Measurements from ENCODE around the gene LACTB.

The LACTB gene

DNA sequence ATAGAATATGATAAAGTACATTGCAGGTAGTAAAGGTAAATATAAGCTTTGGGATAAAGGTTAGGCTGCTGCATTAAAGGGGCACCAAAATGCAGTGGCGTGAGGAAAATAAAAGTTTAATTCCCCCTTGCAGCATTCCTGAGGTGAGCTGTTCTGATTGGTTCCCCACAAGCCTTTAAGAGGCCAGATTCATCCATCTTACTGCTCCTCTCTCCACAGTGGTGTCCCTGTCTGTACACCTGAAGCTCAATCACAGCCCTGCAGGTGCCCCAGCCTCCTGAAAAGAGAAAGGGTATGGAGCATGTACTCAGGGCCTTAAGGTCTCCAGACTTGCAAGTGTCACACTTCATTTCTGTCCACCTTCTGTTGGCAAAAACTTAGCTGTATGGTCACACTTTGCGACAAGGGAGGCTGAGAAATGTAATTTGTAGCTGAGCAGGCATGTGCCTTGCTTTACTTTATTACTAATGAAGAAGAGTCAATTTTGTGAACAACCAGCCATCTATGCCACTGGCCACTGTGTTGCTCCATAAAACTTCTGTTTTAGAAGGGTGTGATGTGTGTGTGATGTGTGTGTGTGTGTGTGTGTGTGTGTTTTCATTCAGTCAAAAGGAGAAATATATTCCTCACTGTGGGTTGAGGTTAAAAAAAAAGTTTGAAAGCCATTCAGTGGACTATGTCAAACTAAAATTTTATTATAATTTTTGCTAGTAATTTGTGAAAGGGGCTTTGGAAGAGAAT is 12.8 kb downstream of the LACTB start:
- TF ChIP-seq TAF1 (IDR thresholded peaks at IDR 0.05; ENCODE audit: borderline replicate concordance, insufficient read depth, low read length), result no peak
- no peak for TF ChIP-seq POLR2AphosphoS5 (IDR thresholded peaks at IDR 0.05; ENCODE audit: low read depth, low read length)
- TF ChIP-seq, protein P1, sequence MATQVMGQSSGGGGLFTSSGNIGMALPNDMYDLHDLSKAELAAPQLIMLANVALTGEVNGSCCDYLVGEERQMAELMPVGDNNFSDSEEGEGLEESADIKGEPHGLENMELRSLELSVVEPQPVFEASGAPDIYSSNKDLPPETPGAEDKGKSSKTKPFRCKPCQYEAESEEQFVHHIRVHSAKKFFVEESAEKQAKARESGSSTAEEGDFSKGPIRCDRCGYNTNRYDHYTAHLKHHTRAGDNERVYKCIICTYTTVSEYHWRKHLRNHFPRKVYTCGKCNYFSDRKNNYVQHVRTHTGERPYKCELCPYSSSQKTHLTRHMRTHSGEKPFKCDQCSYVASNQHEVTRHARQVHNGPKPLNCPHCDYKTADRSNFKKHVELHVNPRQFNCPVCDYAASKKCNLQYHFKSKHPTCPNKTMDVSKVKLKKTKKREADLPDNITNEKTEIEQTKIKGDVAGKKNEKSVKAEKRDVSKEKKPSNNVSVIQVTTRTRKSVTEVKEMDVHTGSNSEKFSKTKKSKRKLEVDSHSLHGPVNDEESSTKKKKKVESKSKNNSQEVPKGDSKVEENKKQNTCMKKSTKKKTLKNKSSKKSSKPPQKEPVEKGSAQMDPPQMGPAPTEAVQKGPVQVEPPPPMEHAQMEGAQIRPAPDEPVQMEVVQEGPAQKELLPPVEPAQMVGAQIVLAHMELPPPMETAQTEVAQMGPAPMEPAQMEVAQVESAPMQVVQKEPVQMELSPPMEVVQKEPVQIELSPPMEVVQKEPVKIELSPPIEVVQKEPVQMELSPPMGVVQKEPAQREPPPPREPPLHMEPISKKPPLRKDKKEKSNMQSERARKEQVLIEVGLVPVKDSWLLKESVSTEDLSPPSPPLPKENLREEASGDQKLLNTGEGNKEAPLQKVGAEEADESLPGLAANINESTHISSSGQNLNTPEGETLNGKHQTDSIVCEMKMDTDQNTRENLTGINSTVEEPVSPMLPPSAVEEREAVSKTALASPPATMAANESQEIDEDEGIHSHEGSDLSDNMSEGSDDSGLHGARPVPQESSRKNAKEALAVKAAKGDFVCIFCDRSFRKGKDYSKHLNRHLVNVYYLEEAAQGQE (IDR thresholded peaks at IDR 0.05; ENCODE audit: insufficient read depth in 1 of 2, low read depth in 2 of 2, low read length in 2 of 2), result no peak
- TF ChIP-seq FOXP2 (optimal IDR thresholded peaks at IDR 0.05; ENCODE audit: borderline replicate concordance, extremely low read depth, extremely low read length, insufficient read depth), result no peak
- TF ChIP-seq SIN3A (IDR thresholded peaks at IDR 0.05; ENCODE audit: borderline replicate concordance, insufficient read depth, low read length), result no peak

DNA sequence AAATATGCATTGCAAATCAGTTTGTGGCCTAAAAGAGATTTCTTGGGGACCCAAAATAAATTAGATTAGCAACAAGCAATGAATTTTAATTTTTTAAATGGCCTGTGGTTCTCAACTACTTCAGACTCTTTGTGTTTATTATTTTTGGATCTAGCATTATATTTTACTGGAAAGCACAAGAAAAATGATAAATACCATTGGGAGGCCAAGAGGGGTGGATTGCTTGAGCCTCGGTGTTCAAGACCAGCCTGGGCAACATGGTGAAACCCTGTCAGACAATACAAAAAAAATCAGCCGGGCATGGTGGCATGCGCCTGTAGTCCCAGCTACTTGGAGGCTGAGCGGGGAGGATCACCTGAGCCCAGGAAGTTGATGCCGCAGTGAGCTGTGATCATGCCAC is 13.6 kb downstream of the LACTB start:
- no peak for TF ChIP-seq TAF1 (IDR thresholded peaks at IDR 0.05; ENCODE audit: borderline replicate concordance, insufficient read depth, low read length)
- no peak for TF ChIP-seq POLR2AphosphoS5 (IDR thresholded peaks at IDR 0.05; ENCODE audit: low read depth, low read length)
- TF ChIP-seq FOXP2 (optimal IDR thresholded peaks at IDR 0.05; ENCODE audit: borderline replicate concordance, extremely low read depth, extremely low read length, insufficient read depth), result no peak
- TF ChIP-seq SIN3A (IDR thresholded peaks at IDR 0.05; ENCODE audit: borderline replicate concordance, insufficient read depth, low read length), result no peak
- TF ChIP-seq, protein P1 (IDR thresholded peaks at IDR 0.05; ENCODE audit: insufficient read depth in 1 of 2, low read depth in 2 of 2, low read length in 2 of 2), result no peak

DNA sequence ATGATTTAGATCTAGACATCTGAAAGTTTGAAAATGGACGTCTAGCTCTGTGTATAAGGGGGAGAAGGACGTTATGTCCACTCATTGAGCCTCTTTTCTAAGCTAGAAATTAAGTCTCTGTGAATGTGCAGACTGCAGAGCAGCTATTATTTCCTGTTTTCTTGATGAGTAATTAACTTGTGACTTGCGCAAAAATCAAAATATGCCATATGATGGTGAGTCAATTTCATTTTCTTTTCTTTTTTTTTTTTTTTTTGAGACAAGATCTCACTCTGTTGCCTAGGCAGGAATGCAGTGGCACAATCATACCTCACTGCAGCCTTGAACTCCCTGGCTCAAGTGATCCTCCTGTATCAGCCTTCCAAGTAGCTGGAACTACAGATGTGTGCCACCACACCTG is 14.1 kb downstream of the LACTB start:
- TF ChIP-seq, protein P1 (IDR thresholded peaks at IDR 0.05; ENCODE audit: insufficient read depth in 1 of 2, low read depth in 2 of 2, low read length in 2 of 2), result no peak
- TF ChIP-seq SIN3A (IDR thresholded peaks at IDR 0.05; ENCODE audit: borderline replicate concordance, insufficient read depth, low read length), result no peak
- TF ChIP-seq TAF1 (IDR thresholded peaks at IDR 0.05; ENCODE audit: borderline replicate concordance, insufficient read depth, low read length), result no peak
- no peak for TF ChIP-seq POLR2AphosphoS5 (IDR thresholded peaks at IDR 0.05; ENCODE audit: low read depth, low read length)

DNA sequence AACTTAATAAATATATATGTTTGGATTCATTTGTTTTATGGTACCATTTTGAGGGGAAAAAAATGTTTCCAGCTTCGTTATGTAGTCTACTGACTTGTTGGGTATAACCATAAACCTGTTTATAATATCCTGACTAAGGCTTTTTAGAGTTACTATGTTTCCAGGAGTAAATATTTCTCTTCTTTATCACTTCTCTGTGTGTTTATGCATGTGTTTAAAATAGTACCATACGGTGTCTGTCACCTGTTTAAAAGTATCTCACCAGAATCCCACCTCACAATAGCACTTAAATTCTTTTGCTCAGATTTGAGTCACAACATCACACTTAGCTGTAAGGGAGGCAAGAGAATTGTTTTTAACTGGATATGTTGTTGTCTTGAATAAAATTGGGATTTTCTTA is 15.1 kb downstream of the LACTB start:
- TF ChIP-seq SIN3A (IDR thresholded peaks at IDR 0.05; ENCODE audit: borderline replicate concordance, insufficient read depth, low read length), result no peak

DNA sequence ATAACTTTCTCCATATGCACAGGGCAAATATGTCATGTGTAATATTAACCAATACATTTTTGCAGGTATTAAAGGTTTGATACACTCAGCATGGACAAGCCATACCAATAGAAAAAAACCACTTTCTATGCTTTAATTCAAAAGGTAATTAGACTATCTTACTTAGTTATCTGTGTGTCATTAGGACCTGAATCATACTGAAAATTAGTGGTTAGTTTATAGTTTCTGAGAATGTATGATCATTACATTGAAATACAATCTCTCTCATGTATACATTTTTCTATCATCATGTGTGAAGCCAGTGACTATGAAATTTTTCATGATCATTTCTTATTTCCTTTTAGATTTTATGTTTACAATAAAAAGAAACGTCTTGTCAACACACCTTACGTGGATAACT is 19.3 kb downstream of the LACTB start:
- TF ChIP-seq SIN3A (IDR thresholded peaks at IDR 0.05; ENCODE audit: borderline replicate concordance, insufficient read depth, low read length), result no peak
- no peak for TF ChIP-seq FOXP2 (optimal IDR thresholded peaks at IDR 0.05; ENCODE audit: borderline replicate concordance, extremely low read depth, extremely low read length, insufficient read depth)
- TF ChIP-seq, protein P1 (IDR thresholded peaks at IDR 0.05; ENCODE audit: insufficient read depth in 1 of 2, low read depth in 2 of 2, low read length in 2 of 2), result no peak
- TF ChIP-seq TAF1 (IDR thresholded peaks at IDR 0.05; ENCODE audit: borderline replicate concordance, insufficient read depth, low read length), result no peak
- no peak for TF ChIP-seq POLR2AphosphoS5 (IDR thresholded peaks at IDR 0.05; ENCODE audit: low read depth, low read length)
